Type B pancreatic cell (in vitro differentiated cells): ENCODE data around the gene PHB1. TPM values are rescaled to one million over a fixed set of nuclear protein-coding genes. Genes with fewer than 3 reads are reported as not detected.
A peak's percentile ranks its signal among the peaks of the same experiment; 100 is the strongest.
"Not testable (repeated sequence)": the region's sequence is repeated elsewhere in the genome, so short reads cannot be mapped to it uniquely, and the experiment has no call there.

Source experiments
- DNase-seq: peaks from one replicate; pipeline ENCODE4 v3.0.0; 2021; ENCODE audit warnings: mixed read lengths; ENCODE audit not compliant: unreplicated experiment; ENCODE audit errors: extremely low spot score
- H3K27ac Mint-ChIP-seq: 2 replicates; pipeline ENCODE4 v1.8.0; 2021; ENCODE audit warnings: mild to moderate bottlenecking, mixed read lengths
- H3K27me3 Mint-ChIP-seq: 2 replicates; pipeline ENCODE4 v1.8.0; 2021; ENCODE audit warnings: mixed read lengths
- H3K36me3 Mint-ChIP-seq: 2 replicates; pipeline ENCODE4 v1.8.0; 2021; ENCODE audit warnings: mixed read lengths
- H3K4me1 Mint-ChIP-seq: one replicate; pipeline ENCODE4 v1.8.0; 2021; ENCODE audit warnings: mixed read lengths; ENCODE audit not compliant: unreplicated experiment
- H3K4me3 Mint-ChIP-seq: 2 replicates; pipeline ENCODE4 v1.8.0; 2021; ENCODE audit warnings: mild to moderate bottlenecking, mixed read lengths
- H3K9me3 Mint-ChIP-seq: 2 replicates; pipeline ENCODE4 v1.8.0; 2021; ENCODE audit warnings: mixed read lengths
- total RNA-seq: library from RNA; stranded (reverse); gene quantifications from 2 replicates; pipeline ENCODE4 v1.2.1, GENCODE V29; 2021; ENCODE audit warnings: low replicate concordance
- TF ChIP-seq, protein P1 (sequence below): fragments of 200-600 bp; sonication (generic); conservative IDR thresholded peaks from 2 replicates; pipeline ENCODE4 v1.5.0; 2021; ENCODE audit warnings: antibody characterized with exemption, mild to moderate bottlenecking

PHB1 gene
- total RNA-seq, 1 donor from 2014 or later, result 231 TPM

DNA sequence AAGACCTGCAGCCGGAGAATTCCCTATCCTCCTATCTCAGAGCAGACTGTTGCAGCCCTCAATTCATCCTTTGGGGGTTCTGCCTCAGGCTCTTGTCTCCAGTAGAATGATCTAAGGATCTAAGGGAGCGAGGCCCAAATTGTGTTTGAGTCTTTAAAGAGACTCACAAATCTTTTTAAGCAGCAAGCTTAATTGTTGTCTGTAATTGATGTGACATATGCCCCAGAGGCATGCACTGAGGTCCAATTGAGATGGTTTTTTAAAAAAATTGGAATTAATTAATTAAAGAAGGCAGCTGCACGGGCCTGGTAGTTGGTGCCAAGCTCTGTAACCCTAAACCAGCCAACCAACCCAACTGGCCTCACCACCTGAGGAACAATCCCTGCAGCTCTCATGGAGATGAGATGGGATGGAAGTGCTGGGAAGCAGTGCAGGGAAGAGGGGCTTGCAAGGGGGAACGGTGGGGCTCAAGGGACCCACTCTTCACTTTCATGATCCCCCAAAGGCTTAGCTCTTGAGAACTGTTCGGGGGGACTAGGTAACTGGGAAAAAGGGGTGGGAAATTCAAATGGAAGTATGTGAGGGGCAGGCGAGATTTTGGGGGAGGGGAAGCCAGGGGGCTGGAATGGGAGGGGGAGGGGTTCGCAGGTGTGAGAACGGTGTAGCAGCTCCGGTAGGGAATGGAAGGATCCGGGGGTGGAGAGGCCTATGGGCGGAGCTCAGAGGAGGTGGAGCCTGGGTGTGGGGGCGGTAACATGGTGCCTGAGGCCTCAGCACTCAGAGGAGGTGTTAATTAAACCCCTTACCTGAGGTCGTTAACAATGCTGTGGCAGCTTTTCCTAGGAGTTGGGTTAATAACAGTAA is 43.5 kb downstream of the PHB1 start:
- H3K27me3 Mint-ChIP-seq, result no peaks in the 10 kb centered on the region
- no peak overlapping the region for H3K27ac Mint-ChIP-seq
- H3K36me3 Mint-ChIP-seq, result no peaks in the 10 kb centered on the region
- TF ChIP-seq, protein P1, sequence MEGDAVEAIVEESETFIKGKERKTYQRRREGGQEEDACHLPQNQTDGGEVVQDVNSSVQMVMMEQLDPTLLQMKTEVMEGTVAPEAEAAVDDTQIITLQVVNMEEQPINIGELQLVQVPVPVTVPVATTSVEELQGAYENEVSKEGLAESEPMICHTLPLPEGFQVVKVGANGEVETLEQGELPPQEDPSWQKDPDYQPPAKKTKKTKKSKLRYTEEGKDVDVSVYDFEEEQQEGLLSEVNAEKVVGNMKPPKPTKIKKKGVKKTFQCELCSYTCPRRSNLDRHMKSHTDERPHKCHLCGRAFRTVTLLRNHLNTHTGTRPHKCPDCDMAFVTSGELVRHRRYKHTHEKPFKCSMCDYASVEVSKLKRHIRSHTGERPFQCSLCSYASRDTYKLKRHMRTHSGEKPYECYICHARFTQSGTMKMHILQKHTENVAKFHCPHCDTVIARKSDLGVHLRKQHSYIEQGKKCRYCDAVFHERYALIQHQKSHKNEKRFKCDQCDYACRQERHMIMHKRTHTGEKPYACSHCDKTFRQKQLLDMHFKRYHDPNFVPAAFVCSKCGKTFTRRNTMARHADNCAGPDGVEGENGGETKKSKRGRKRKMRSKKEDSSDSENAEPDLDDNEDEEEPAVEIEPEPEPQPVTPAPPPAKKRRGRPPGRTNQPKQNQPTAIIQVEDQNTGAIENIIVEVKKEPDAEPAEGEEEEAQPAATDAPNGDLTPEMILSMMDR, result no peak
- no peaks in the 10 kb centered on the region for H3K4me1 Mint-ChIP-seq
- DNase-seq, result no peak
- no peak overlapping the region for H3K4me3 Mint-ChIP-seq
- no peaks in the 10 kb centered on the region for H3K9me3 Mint-ChIP-seq

DNA sequence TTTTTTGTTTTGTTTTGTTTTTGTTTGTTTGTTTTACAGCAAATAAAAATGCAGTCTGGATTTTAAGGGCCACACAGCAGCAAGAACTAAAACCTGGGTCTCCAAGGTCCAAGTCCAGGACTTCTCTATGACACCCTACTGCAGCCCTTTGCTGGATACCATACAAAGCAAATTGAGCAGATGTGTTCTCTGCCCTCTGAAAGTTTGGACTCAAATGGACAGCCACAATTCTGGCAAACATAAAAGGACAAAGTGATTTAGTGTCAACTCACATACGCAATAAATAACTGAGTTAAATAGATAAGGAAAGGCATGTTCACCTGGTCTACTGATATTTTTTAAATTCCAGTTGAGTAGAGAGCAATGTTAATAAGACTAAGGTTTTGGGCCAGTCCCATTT is 44.9 kb downstream of the PHB1 start:
- TF ChIP-seq, protein P1, result no peak
- no peaks in the 10 kb centered on the region for H3K36me3 Mint-ChIP-seq
- no peaks in the 10 kb centered on the region for H3K4me1 Mint-ChIP-seq
- H3K27ac Mint-ChIP-seq, result no peak overlapping the region
- H3K27me3 Mint-ChIP-seq, result no peaks in the 10 kb centered on the region
- no peaks in the 10 kb centered on the region for H3K9me3 Mint-ChIP-seq
- no peak overlapping the region for H3K4me3 Mint-ChIP-seq
- no peak for DNase-seq

DNA sequence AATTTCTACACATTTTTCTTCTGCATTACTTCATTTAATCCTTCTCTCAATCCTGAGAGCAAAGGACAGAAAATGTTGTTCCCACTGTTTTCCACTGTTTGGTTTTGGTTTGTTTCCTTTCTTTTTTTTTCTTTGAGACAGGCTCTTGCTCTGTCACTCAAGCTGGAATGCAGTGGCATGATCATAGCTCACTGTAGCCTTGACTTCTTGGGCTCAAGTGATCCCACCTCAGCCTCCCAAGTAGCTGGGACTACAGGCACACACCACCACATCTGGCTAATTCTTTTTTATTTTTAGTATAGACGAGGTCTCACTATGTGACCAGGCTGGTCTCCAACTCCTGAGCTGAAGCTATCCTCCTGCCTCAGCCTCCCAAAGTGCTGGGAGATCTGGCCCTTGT is 45.6 kb downstream of the PHB1 start:
- Mint-ChIP-seq H3K27ac (no peak overlapping the region), H3K4me3 (no peak overlapping the region)
- DNase-seq, result no peak

DNA sequence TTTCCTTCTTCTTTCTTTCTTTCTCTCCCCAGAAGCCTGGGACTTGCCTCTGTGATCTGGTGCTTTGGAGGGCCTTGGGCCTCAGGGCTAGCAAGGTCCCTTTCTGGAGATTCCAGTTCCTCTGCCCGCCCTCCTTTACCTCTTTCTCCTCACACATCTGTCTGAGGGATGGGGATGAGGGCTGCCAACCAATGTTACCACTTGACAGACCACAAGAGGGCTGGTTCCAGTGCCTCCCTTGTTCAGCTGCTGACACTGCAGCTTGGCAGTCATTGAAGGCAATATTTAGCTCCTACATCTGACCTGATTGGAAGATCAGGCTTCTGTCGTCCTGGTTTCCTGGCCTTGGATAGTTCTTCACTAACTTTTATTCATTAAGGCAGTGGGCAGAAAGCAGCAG is 49.0 kb downstream of the PHB1 start:
- Mint-ChIP-seq H3K27ac (peak overlapping the region; percentile 37), H3K4me1 (peaks cover 12% of the 10 kb centered on the region), H3K27me3 (no peaks in the 10 kb centered on the region), H3K9me3 (no peaks in the 10 kb centered on the region), H3K36me3 (no peaks in the 10 kb centered on the region), H3K4me3 (no peak overlapping the region)
- TF ChIP-seq, protein P1, result peak; percentile 41
- no peak for DNase-seq

More for the DNA sequence above, 45.6 kb downstream of the PHB1 start:
- TF ChIP-seq, protein P1, result no peak
- H3K36me3 Mint-ChIP-seq, result no peaks in the 10 kb centered on the region
- H3K4me1 Mint-ChIP-seq, result no peaks in the 10 kb centered on the region
- no peaks in the 10 kb centered on the region for H3K9me3 Mint-ChIP-seq
- no peaks in the 10 kb centered on the region for H3K27me3 Mint-ChIP-seq

DNA sequence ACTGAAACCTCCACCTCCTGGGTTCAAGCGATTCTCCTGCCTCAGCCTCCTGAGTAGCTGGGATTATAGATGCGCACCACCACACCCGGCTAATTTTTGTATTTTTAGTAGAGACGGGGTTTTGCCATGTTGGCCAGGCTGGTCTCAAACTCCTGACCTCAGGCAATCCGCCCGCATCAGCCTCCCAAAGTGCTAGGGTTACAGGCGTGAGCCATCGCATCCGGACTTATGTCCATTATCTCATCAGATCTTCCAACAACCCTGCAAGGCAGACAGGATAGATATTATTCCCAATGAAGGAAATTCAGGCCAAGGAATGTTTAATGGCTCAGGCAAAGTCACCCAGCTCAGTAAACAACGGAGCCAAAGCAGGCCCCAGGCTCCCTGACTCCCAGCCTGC is 49.6 kb downstream of the PHB1 start:
- H3K27me3 Mint-ChIP-seq, result not testable (repeated sequence)

DNA sequence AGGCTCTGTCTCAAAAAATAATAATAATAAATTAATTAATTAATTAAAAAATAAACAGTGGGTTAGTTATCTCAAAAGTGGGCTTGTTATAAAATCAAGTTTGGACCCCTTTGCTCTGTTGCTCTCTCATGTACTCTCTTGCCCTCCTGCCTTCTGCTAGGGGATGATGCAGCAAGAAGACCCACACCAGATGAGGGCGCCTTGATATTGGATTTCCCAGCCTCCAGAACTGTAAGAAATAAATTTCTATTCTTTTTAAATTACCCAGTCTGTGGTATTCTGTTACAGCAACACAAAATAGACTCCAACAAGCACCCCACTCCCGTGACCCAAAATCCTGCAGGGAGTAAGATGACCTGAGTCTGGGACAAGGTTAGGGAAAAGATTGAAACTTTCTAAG is 50.6 kb downstream of the PHB1 start:
- Mint-ChIP-seq H3K27ac (no peak overlapping the region), H3K4me1 (peaks cover 25% of the 10 kb centered on the region), H3K4me3 (no peak overlapping the region), H3K9me3 (no peaks in the 10 kb centered on the region), H3K27me3 (no peaks in the 10 kb centered on the region), H3K36me3 (no peaks in the 10 kb centered on the region)
- TF ChIP-seq, protein P1, result no peak
- DNase-seq, result no peak

More for the DNA sequence above, 49.6 kb downstream of the PHB1 start:
- Mint-ChIP-seq H3K27ac (peak overlapping the region; percentile 37), H3K4me1 (peaks cover 17% of the 10 kb centered on the region)
- not testable (repeated sequence) for H3K4me3 Mint-ChIP-seq, H3K36me3 Mint-ChIP-seq, H3K9me3 Mint-ChIP-seq, DNase-seq
